ENCODE measurements around the gene KYNU. TPM values are rescaled to one million over a fixed set of nuclear protein-coding genes. Genes with fewer than 3 reads are reported as not detected.
"Not testable (repeated sequence)": the region's sequence is repeated elsewhere in the genome, so short reads cannot be mapped to it uniquely, and the experiment has no call there.

KYNU gene
- total RNA-seq, 1 donor from 2014 or later, result 1.3 TPM

DNA sequence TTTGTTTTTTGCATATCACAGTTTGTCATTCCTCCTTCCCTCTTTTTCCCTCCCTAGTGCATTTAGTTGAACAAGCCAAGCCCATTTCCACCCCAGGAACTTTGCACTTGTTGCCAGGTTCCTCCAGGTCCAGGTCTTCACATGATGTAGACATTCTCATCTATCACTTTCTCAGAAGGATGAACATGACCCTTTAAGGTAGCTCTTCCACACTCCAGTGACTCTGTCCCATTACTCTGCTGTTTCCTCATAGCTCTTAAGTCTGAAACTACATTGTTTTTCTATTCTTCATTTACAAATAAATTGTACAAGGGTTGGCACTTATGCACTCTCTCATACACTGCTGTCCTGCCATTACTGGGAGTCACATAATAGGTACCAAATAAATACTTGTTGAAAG is 6.1 kb downstream of the KYNU start:
- TF ChIP-seq, protein P1, sequence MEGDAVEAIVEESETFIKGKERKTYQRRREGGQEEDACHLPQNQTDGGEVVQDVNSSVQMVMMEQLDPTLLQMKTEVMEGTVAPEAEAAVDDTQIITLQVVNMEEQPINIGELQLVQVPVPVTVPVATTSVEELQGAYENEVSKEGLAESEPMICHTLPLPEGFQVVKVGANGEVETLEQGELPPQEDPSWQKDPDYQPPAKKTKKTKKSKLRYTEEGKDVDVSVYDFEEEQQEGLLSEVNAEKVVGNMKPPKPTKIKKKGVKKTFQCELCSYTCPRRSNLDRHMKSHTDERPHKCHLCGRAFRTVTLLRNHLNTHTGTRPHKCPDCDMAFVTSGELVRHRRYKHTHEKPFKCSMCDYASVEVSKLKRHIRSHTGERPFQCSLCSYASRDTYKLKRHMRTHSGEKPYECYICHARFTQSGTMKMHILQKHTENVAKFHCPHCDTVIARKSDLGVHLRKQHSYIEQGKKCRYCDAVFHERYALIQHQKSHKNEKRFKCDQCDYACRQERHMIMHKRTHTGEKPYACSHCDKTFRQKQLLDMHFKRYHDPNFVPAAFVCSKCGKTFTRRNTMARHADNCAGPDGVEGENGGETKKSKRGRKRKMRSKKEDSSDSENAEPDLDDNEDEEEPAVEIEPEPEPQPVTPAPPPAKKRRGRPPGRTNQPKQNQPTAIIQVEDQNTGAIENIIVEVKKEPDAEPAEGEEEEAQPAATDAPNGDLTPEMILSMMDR (conservative IDR thresholded peaks at IDR 0.05; ENCODE audit: low read depth, low read length), result no peak
- DNase-seq (ENCODE audit: low read depth), result no peak

DNA sequence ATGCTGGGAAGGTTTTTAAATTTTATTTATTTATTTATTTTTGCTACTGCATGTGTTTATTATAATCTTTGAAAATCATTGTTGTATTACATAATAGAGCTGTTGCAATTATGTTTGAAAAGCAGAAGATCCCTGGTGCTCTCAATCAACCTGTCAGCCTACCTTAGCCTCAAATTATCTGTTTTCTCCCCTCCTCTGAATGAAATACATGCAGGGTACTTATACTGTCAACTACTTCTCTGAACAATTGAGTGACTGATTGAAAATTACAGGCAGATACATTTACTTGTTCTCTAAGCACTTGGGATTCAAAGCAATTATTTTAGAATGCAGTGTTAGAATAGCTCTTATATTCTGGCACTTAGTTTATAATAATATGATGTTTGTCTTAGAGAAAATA is 8.1 kb downstream of the KYNU start:
- no peak for DNase-seq (ENCODE audit: low read depth)
- TF ChIP-seq, protein P1 (conservative IDR thresholded peaks at IDR 0.05; ENCODE audit: low read depth, low read length), result no peak
- H3K4me3 ChIP-seq (ENCODE audit: low read depth, low read length), result no peak overlapping the region

More for the DNA sequence above, 6.1 kb downstream of the KYNU start:
- no peak overlapping the region for H3K4me3 ChIP-seq (ENCODE audit: low read depth, low read length)

GRCh38 chr2:142892715-142893114 is 15.3 kb downstream of the KYNU start:
- TF ChIP-seq, protein P1 (conservative IDR thresholded peaks at IDR 0.05; ENCODE audit: low read depth, low read length), result no peak
- DNase-seq (ENCODE audit: low read depth), result no peak
- H3K4me3 ChIP-seq (ENCODE audit: low read depth, low read length), result no peak overlapping the region

DNA sequence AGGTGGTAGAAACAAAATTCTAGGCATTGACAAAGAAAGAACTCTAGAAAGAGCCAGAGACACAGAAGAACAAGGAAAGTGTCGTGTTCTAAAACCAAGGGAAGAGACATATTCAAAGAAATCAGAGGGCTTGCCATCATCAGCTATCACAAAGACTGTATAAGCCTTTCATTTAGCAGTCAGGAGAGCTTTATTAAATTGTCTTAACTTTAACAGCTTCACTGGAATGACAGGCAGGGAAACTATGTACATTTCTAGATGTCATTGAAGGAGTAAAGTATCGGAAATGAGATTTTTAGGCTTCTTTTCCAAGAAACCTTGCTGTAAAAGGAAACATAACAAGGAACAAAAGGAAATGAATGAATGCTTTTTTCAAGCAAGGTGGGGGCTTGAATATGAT is 15.8 kb downstream of the KYNU start:
- TF ChIP-seq, protein P1 (conservative IDR thresholded peaks at IDR 0.05; ENCODE audit: low read depth, low read length), result no peak
- no peak for DNase-seq (ENCODE audit: low read depth)
- no peak overlapping the region for H3K4me3 ChIP-seq (ENCODE audit: low read depth, low read length)

- DNase-seq (ENCODE audit: low read depth), result no peak
- no peak overlapping the region for H3K4me3 ChIP-seq (ENCODE audit: low read depth, low read length)
- TF ChIP-seq, protein P1 (conservative IDR thresholded peaks at IDR 0.05; ENCODE audit: low read depth, low read length), result no peak
These were observed 20.3 kb downstream of the KYNU start for GRCh38 chr2:142897807-142898206.

GRCh38 chr2:142900327-142900726 is 22.9 kb downstream of the KYNU start:
- DNase-seq (ENCODE audit: low read depth); H3K4me3 ChIP-seq (ENCODE audit: low read depth, low read length): not testable (repeated sequence)

- no peak overlapping the region for H3K4me3 ChIP-seq (ENCODE audit: low read depth, low read length)
- DNase-seq (ENCODE audit: low read depth), result no peak
- TF ChIP-seq, protein P1 (conservative IDR thresholded peaks at IDR 0.05; ENCODE audit: low read depth, low read length), result no peak
These were observed 24.3 kb downstream of the KYNU start for GRCh38 chr2:142901780-142902179.

DNA sequence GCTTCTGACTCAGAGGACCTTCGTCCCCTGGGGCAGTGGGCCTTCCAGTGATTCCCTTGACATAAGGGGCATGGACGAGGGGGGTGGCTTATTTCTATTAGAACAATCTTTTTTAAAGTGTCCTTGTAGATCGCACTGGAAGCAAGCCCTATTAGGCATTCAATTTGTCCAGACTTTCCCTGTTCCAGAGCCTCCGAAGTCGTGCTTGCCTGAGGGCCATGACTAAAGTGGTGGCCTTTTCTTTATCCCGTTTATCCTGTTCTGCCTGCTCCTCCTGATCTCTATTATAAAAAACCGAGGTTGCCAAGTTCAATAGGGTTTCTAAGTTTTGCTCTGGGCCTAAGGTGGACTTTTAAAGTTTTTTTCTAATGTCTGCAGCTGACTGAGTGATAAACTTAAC is 26.3 kb downstream of the KYNU start:
- not testable (repeated sequence) for H3K4me3 ChIP-seq (ENCODE audit: low read depth, low read length); DNase-seq (ENCODE audit: low read depth)

Measured in epithelial cell of proximal tubule (primary cell).